ENCODE data around the gene IMPA2.
"Not testable (repeated sequence)": the region's sequence is repeated elsewhere in the genome, so short reads cannot be mapped to it uniquely, and the experiment has no call there.

Gene IMPA2

GRCh38 chr18:12056034-12056883 is 75.0 kb downstream of the IMPA2 start:
- no peak for DNase-seq

- DNase-seq, result no peak
Observed at GRCh38 chr18:12056884-12057402, 75.6 kb downstream of the IMPA2 start.

GRCh38 chr18:12057419-12058039 is 76.2 kb downstream of the IMPA2 start:
- DNase-seq, result no peak

- DNase-seq, result no peak
Observed at GRCh38 chr18:12059334-12060181, 78.3 kb downstream of the IMPA2 start.

- DNase-seq, result no peak
Observed at GRCh38 chr18:12060182-12060870, 79.0 kb downstream of the IMPA2 start.

GRCh38 chr18:12061685-12062084 is 80.4 kb downstream of the IMPA2 start:
- no peak for DNase-seq

- no peak for DNase-seq
Observed at GRCh38 chr18:12062974-12063373, 81.7 kb downstream of the IMPA2 start.

- DNase-seq, result no peak
Observed at GRCh38 chr18:12064086-12064763, 82.9 kb downstream of the IMPA2 start.

GRCh38 chr18:12065397-12065796 is 84.1 kb downstream of the IMPA2 start:
- no peak for DNase-seq

- no peak for DNase-seq
Observed at GRCh38 chr18:12066910-12067511, 85.7 kb downstream of the IMPA2 start.

- DNase-seq, result no peak
Observed at GRCh38 chr18:12067671-12068070, 86.4 kb downstream of the IMPA2 start.

- not testable (repeated sequence) for DNase-seq
Observed at GRCh38 chr18:12068316-12068949, 87.1 kb downstream of the IMPA2 start.

- DNase-seq, result no peak
Observed at GRCh38 chr18:12068950-12069320, 87.6 kb downstream of the IMPA2 start.

GRCh38 chr18:12071066-12071465 is 89.8 kb downstream of the IMPA2 start:
- DNase-seq, result not testable (repeated sequence)

- no peak for DNase-seq
Observed at GRCh38 chr18:12072996-12073395, 91.7 kb downstream of the IMPA2 start.

- no peak for DNase-seq
Observed at GRCh38 chr18:12074736-12075135, 93.4 kb downstream of the IMPA2 start.

- no peak for DNase-seq
Observed at GRCh38 chr18:12076424-12077140, 95.3 kb downstream of the IMPA2 start.

GRCh38 chr18:12077994-12078393 is 96.7 kb downstream of the IMPA2 start:
- DNase-seq, result not testable (repeated sequence)

GRCh38 chr18:12079491-12080237 is 98.4 kb downstream of the IMPA2 start:
- no peak for DNase-seq
